ENCODE measurements around the gene GPS1. TPM values are rescaled to one million over a fixed set of nuclear protein-coding genes. Genes with fewer than 3 reads are reported as not detected.

GPS1 gene
- total RNA-seq, 1 experiment from 2014 or later: 181 TPM

DNA sequence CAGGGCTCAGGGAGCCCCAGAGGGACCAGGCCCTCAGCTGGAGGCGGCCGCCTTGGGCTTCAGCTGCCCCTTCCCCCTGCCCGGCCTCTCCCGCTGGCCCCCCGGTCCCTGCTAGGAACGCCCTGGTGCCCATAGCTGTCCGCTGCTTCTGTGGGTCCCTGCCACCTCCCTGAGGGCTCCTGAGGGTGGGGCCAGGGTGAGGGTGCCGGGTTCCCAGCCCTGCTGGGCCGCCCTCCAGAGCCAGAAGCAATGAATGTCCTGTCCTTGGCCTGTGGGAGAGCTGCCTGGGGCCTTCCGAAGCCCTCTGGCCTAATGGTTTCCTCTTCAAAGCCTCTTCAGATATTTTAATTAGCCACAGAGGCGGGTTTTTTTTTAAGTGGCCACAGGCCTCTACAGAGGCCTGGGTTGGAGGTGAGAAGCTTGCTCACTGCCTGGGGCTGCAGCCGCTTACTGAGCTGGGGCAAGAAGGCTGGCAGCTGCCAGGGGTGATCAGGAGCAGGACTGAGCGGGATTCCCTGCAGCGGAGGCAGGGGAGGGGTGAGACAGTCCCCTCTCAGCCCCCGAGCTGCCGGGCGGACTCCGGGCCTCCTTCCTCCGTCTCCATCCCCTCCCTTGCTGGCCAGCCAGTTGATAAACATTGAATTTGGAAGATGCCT is 38.9 kb upstream of the GPS1 start:
- CTCF ChIA-PET: interaction anchor here (0.6 to 3.0 kb wide), 4 partner anchors 10 to 18 kb away, joined by 3 to 11 read pairs (median 4); partner anchors contain the start of genes CENPX, LRRC45 and RAC3
- no peak for DNase-seq (ENCODE audit: low spot score)
- H3K27me3 Mint-ChIP-seq (ENCODE audit: low read depth): no peaks in the 10 kb centered on the region

DNA sequence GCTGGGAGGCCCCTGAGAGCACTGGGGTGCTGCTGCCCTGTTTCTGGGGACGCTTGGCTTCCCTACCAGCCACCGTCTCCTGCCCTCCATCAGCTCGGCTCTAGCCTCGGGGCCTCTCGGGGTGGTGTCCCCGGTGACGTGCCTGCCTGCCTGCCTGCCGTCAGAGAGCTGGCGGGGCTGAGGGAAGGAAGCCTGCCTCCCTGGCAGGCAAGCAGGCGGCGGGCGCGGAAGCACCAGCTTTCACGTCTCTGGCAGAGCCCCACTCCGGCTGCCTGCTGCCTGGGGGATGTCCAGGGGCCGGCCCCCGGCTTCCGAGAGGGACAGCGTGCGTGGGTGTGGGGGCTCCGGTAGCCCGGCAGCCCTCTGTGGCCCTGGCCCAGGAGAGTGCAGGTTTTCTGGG is 38.4 kb upstream of the GPS1 start:
- POLR2A ChIA-PET: no interaction called here
- no peak for ATAC-seq

More for the DNA sequence above, 38.9 kb upstream of the GPS1 start:
- no peaks in the 10 kb centered on the region for H3K36me3 Mint-ChIP-seq
- TF ChIP-seq TP53 (CRISPR knock-in tag; IDR thresholded peaks at IDR 0.05): no peak
- no peak for TF ChIP-seq ZNF121 (CRISPR knock-in tag; IDR thresholded peaks at IDR 0.05)
- no peak for TF ChIP-seq ZBTB21 (CRISPR knock-in tag; IDR thresholded peaks at IDR 0.05; ENCODE audit: borderline replicate concordance)
- TF ChIP-seq ZNF671 (CRISPR knock-in tag; IDR thresholded peaks at IDR 0.05): no peak
- TF ChIP-seq ESRRA (CRISPR knock-in tag; IDR thresholded peaks at IDR 0.05; ENCODE audit: borderline replicate concordance): no peak
- TF ChIP-seq JUN (CRISPR knock-in tag; IDR thresholded peaks at IDR 0.05): no peak
- TF ChIP-seq, protein P1, sequence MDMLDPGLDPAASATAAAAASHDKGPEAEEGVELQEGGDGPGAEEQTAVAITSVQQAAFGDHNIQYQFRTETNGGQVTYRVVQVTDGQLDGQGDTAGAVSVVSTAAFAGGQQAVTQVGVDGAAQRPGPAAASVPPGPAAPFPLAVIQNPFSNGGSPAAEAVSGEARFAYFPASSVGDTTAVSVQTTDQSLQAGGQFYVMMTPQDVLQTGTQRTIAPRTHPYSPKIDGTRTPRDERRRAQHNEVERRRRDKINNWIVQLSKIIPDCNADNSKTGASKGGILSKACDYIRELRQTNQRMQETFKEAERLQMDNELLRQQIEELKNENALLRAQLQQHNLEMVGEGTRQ (CRISPR knock-in tag; IDR thresholded peaks at IDR 0.05): no peak
- no peak for TF ChIP-seq NR2C2 (CRISPR knock-in tag; IDR thresholded peaks at IDR 0.05)
- no peak for TF ChIP-seq RORB (CRISPR knock-in tag; IDR thresholded peaks at IDR 0.05)
- TF ChIP-seq PRRX2 (CRISPR knock-in tag; IDR thresholded peaks at IDR 0.05): no peak
- TF ChIP-seq MYBL2 (CRISPR knock-in tag; IDR thresholded peaks at IDR 0.05): no peak
- no peak for ATAC-seq
- no peak overlapping the region for H3K4me3 Mint-ChIP-seq
- POLR2A ChIA-PET: no interaction called here
- no peaks in the 10 kb centered on the region for H3K9me3 Mint-ChIP-seq
- H3K27ac Mint-ChIP-seq: no peak overlapping the region
- H3K4me1 Mint-ChIP-seq: no peaks in the 10 kb centered on the region

More for the DNA sequence above, 38.4 kb upstream of the GPS1 start:
- CTCF ChIA-PET: interaction anchor here (0.6 to 3.0 kb wide), 5 partner anchors 9 to 46 kb away, joined by 3 to 11 read pairs (median 4); partner anchors contain the start of genes CENPX, LRRC45 and RAC3
- TF ChIP-seq RORB (CRISPR knock-in tag; IDR thresholded peaks at IDR 0.05): no peak
- TF ChIP-seq HMGA2 (CRISPR knock-in tag; IDR thresholded peaks at IDR 0.05): no peak
- TF ChIP-seq SMAD3 (CRISPR knock-in tag; IDR thresholded peaks at IDR 0.05; ENCODE audit: borderline replicate concordance): no peak
- TF ChIP-seq, protein P2, sequence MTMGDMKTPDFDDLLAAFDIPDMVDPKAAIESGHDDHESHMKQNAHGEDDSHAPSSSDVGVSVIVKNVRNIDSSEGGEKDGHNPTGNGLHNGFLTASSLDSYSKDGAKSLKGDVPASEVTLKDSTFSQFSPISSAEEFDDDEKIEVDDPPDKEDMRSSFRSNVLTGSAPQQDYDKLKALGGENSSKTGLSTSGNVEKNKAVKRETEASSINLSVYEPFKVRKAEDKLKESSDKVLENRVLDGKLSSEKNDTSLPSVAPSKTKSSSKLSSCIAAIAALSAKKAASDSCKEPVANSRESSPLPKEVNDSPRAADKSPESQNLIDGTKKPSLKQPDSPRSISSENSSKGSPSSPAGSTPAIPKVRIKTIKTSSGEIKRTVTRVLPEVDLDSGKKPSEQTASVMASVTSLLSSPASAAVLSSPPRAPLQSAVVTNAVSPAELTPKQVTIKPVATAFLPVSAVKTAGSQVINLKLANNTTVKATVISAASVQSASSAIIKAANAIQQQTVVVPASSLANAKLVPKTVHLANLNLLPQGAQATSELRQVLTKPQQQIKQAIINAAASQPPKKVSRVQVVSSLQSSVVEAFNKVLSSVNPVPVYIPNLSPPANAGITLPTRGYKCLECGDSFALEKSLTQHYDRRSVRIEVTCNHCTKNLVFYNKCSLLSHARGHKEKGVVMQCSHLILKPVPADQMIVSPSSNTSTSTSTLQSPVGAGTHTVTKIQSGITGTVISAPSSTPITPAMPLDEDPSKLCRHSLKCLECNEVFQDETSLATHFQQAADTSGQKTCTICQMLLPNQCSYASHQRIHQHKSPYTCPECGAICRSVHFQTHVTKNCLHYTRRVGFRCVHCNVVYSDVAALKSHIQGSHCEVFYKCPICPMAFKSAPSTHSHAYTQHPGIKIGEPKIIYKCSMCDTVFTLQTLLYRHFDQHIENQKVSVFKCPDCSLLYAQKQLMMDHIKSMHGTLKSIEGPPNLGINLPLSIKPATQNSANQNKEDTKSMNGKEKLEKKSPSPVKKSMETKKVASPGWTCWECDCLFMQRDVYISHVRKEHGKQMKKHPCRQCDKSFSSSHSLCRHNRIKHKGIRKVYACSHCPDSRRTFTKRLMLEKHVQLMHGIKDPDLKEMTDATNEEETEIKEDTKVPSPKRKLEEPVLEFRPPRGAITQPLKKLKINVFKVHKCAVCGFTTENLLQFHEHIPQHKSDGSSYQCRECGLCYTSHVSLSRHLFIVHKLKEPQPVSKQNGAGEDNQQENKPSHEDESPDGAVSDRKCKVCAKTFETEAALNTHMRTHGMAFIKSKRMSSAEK (CRISPR knock-in tag; IDR thresholded peaks at IDR 0.05; ENCODE audit: borderline replicate concordance): no peak
- TF ChIP-seq GABPB1 (CRISPR knock-in tag; IDR thresholded peaks at IDR 0.05): no peak
- no peak for TF ChIP-seq FOXK1 (CRISPR knock-in tag; IDR thresholded peaks at IDR 0.05)
- TF ChIP-seq ZNF138 (CRISPR knock-in tag; conservative IDR thresholded peaks at IDR 0.05): no peak
- no peak for TF ChIP-seq SMAD4 (CRISPR knock-in tag; IDR thresholded peaks at IDR 0.05)
- TF ChIP-seq TEAD4 (CRISPR knock-in tag; IDR thresholded peaks at IDR 0.05): no peak
- TF ChIP-seq TP53 (CRISPR knock-in tag; IDR thresholded peaks at IDR 0.05): no peak
- TF ChIP-seq, protein P3, sequence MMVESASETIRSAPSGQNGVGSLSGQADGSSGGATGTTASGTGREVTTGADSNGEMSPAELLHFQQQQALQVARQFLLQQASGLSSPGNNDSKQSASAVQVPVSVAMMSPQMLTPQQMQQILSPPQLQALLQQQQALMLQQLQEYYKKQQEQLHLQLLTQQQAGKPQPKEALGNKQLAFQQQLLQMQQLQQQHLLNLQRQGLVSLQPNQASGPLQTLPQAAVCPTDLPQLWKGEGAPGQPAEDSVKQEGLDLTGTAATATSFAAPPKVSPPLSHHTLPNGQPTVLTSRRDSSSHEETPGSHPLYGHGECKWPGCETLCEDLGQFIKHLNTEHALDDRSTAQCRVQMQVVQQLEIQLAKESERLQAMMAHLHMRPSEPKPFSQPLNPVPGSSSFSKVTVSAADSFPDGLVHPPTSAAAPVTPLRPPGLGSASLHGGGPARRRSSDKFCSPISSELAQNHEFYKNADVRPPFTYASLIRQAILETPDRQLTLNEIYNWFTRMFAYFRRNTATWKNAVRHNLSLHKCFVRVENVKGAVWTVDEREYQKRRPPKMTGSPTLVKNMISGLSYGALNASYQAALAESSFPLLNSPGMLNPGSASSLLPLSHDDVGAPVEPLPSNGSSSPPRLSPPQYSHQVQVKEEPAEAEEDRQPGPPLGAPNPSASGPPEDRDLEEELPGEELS (CRISPR knock-in tag; IDR thresholded peaks at IDR 0.05): no peak
- TF ChIP-seq CREB1 (CRISPR knock-in tag; IDR thresholded peaks at IDR 0.05): no peak
- no peak for TF ChIP-seq ZNF416 (CRISPR knock-in tag; IDR thresholded peaks at IDR 0.05)
- DNase-seq (ENCODE audit: low spot score): no peak
- Mint-ChIP-seq H3K27me3 (ENCODE audit: low read depth) (no peaks in the 10 kb centered on the region), H3K36me3 (no peaks in the 10 kb centered on the region), H3K4me3 (no peak overlapping the region), H3K4me1 (no peaks in the 10 kb centered on the region), H3K9me3 (no peaks in the 10 kb centered on the region), H3K27ac (no peak overlapping the region)
